ENCODE results near the gene SLC2A5.

Gene SLC2A5

DNA sequence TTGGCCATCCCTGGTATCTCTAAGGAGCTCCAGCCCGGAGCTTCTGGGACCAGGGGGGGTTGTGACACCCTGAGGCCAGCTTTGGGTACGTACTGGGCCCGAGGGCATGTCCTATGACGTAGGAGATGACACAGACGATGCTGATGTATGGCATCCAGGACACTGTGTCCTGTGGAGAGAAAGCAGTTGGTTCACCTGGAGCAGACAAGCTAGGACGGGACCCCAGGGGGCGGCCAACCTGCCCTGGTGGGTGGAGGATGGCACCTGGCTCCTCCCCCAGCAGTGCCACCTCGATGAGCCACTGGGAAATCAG lies 31.1 kb downstream of the SLC2A5 start:
- no peak for TF ChIP-seq TAF1 (IDR thresholded peaks at IDR 0.05; ENCODE audit: borderline replicate concordance, insufficient read depth, low read length)
- TF ChIP-seq FOXP2 (optimal IDR thresholded peaks at IDR 0.05; ENCODE audit: borderline replicate concordance, extremely low read depth, extremely low read length, insufficient read depth) = no peak
- TF ChIP-seq POLR2AphosphoS5 (IDR thresholded peaks at IDR 0.05; ENCODE audit: low read depth, low read length) = no peak
- no peak for TF ChIP-seq SIN3A (IDR thresholded peaks at IDR 0.05; ENCODE audit: borderline replicate concordance, insufficient read depth, low read length)
- TF ChIP-seq, protein P1, sequence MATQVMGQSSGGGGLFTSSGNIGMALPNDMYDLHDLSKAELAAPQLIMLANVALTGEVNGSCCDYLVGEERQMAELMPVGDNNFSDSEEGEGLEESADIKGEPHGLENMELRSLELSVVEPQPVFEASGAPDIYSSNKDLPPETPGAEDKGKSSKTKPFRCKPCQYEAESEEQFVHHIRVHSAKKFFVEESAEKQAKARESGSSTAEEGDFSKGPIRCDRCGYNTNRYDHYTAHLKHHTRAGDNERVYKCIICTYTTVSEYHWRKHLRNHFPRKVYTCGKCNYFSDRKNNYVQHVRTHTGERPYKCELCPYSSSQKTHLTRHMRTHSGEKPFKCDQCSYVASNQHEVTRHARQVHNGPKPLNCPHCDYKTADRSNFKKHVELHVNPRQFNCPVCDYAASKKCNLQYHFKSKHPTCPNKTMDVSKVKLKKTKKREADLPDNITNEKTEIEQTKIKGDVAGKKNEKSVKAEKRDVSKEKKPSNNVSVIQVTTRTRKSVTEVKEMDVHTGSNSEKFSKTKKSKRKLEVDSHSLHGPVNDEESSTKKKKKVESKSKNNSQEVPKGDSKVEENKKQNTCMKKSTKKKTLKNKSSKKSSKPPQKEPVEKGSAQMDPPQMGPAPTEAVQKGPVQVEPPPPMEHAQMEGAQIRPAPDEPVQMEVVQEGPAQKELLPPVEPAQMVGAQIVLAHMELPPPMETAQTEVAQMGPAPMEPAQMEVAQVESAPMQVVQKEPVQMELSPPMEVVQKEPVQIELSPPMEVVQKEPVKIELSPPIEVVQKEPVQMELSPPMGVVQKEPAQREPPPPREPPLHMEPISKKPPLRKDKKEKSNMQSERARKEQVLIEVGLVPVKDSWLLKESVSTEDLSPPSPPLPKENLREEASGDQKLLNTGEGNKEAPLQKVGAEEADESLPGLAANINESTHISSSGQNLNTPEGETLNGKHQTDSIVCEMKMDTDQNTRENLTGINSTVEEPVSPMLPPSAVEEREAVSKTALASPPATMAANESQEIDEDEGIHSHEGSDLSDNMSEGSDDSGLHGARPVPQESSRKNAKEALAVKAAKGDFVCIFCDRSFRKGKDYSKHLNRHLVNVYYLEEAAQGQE (IDR thresholded peaks at IDR 0.05; ENCODE audit: insufficient read depth in 1 of 2, low read depth in 2 of 2, low read length in 2 of 2) = no peak

DNA sequence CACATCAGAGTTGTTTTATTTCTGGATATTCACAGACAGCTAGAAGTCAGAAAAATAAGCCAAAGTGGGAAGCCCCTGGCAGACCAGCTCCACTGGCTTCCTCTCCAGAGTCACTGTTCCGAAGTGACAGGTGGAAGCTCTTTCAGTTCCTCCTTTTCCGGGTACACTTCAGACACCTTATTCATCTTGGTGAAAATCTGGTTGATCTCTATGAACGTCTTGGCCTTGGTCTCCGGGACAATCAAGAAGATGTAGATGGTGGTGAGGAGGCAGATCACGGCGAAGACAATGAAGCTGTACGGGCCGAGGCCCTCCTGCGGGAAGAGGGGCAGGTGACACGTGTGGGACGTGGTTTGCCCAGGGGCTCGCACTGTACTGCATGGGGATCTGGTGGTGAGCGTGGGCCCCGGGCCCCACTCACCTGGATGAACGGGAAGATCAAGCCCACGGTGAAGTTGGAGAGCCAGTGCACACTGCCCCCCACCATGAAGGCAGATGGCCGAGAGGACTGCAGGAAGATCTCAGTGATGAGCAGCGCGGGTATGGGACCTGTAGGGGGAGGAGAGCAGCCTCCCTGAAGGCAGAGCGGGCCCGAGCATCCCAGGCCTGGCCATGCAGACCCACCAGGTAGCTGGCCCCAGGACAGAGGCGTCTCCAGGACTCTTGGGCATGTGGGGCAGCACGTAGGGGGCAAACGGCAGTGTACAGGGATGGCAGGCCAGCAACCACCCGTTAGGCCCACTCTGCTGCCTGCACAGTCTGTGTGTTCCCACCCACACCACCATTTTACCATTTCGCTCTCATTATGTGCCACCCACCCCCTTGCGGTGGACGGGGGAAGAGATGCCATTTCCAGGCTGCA lies 31.7 kb downstream of the SLC2A5 start:
- no peak for TF ChIP-seq TAF1 (IDR thresholded peaks at IDR 0.05; ENCODE audit: borderline replicate concordance, insufficient read depth, low read length)
- TF ChIP-seq SIN3A (IDR thresholded peaks at IDR 0.05; ENCODE audit: borderline replicate concordance, insufficient read depth, low read length) = no peak
- no peak for TF ChIP-seq FOXP2 (optimal IDR thresholded peaks at IDR 0.05; ENCODE audit: borderline replicate concordance, extremely low read depth, extremely low read length, insufficient read depth)
- no peak for TF ChIP-seq POLR2AphosphoS5 (IDR thresholded peaks at IDR 0.05; ENCODE audit: low read depth, low read length)
- TF ChIP-seq, protein P1 (IDR thresholded peaks at IDR 0.05; ENCODE audit: insufficient read depth in 1 of 2, low read depth in 2 of 2, low read length in 2 of 2) = no peak

DNA sequence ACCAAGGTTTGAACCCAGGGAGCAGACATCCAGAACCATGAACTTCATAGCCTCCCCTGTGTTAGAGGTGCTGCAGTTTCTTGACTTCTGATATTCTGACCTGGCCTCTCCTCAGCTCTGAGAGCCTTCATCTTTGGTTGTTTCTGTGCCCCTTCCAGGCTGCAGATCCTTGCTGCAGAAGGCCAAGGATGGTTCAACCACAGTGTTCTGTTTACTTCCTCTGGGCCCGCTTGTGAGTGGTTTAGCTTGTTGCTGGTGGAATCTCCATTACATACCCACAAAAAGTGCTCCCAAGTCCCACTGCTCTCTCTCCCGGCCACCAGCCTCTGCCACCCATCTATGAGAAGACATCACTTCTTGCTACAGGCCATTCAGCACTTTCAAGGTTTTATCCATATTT lies 34.2 kb downstream of the SLC2A5 start:
- TF ChIP-seq POLR2AphosphoS5 (IDR thresholded peaks at IDR 0.05; ENCODE audit: low read depth, low read length) (no peak), FOXP2 (optimal IDR thresholded peaks at IDR 0.05; ENCODE audit: borderline replicate concordance, extremely low read depth, extremely low read length, insufficient read depth) (no peak), SIN3A (IDR thresholded peaks at IDR 0.05; ENCODE audit: borderline replicate concordance, insufficient read depth, low read length) (no peak), TAF1 (IDR thresholded peaks at IDR 0.05; ENCODE audit: borderline replicate concordance, insufficient read depth, low read length) (no peak)
- TF ChIP-seq, protein P1 (IDR thresholded peaks at IDR 0.05; ENCODE audit: insufficient read depth in 1 of 2, low read depth in 2 of 2, low read length in 2 of 2) = no peak

DNA sequence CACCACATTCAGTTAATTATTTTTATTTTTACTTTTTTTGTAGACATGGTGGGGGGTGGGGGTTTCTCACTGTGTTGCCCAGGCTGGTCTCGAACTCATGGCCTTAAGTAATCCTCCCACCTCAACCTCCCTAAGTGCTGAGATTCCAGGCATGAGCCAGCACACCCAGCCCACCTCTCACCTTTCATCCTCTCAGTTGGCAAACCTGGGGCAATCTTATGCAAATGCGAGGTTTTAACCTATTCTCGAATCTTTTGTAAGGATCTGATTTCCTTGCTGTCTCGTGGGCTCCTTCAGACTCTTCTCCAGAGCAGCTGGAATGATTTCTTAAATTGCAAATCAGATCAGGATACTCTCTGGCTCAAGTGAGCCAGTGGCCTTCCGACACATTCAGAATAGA lies 36.1 kb downstream of the SLC2A5 start:
- TF ChIP-seq FOXP2 (optimal IDR thresholded peaks at IDR 0.05; ENCODE audit: borderline replicate concordance, extremely low read depth, extremely low read length, insufficient read depth) = no peak
- no peak for TF ChIP-seq POLR2AphosphoS5 (IDR thresholded peaks at IDR 0.05; ENCODE audit: low read depth, low read length)
- TF ChIP-seq, protein P1 (IDR thresholded peaks at IDR 0.05; ENCODE audit: insufficient read depth in 1 of 2, low read depth in 2 of 2, low read length in 2 of 2) = no peak
- TF ChIP-seq TAF1 (IDR thresholded peaks at IDR 0.05; ENCODE audit: borderline replicate concordance, insufficient read depth, low read length) = no peak
- TF ChIP-seq SIN3A (IDR thresholded peaks at IDR 0.05; ENCODE audit: borderline replicate concordance, insufficient read depth, low read length) = no peak

All from PFSK-1 (cell line).